ENCODE data around the gene KLC4. TPM values are rescaled to one million over a fixed set of nuclear protein-coding genes. Genes with fewer than 3 reads are reported as not detected.

Gene KLC4
- polyA plus RNA-seq, 2 of the 4 experiments (the other 2 are of a cell fraction) = 8.4 to 9.9 TPM

GRCh38 chr6:43047998-43048397 is 11.4 kb upstream of the KLC4 start:
- Histone ChIP-seq H3K9me3 (no peaks in the 10 kb centered on the region), H3K27ac (no peak overlapping the region), H3K4me1 (peaks cover 9% of the 10 kb centered on the region), H3K4me3 (no peak overlapping the region), H3K4me2 (no peak overlapping the region)
- WGBS (ENCODE audit: missing lambda C conversion rate) = 93% methylated on average over 7 of the region's 7 CpGs
- TF ChIP-seq, protein P1, sequence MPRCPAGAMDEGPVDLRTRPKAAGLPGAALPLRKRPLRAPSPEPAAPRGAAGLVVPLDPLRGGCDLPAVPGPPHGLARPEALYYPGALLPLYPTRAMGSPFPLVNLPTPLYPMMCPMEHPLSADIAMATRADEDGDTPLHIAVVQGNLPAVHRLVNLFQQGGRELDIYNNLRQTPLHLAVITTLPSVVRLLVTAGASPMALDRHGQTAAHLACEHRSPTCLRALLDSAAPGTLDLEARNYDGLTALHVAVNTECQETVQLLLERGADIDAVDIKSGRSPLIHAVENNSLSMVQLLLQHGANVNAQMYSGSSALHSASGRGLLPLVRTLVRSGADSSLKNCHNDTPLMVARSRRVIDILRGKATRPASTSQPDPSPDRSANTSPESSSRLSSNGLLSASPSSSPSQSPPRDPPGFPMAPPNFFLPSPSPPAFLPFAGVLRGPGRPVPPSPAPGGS (IDR thresholded peaks at IDR 0.05) = no peak
- TF ChIP-seq SMC3 (IDR thresholded peaks at IDR 0.05) = no peak
- no peak for ATAC-seq
- ChIA-PET CTCF (no interaction called here), POLR2A (no interaction called here)
- no peak for FAIRE-seq
- DNase-seq (ENCODE audit: low read depth in 1 of 2, low spot score in 1 of 2) = no peak

DNA sequence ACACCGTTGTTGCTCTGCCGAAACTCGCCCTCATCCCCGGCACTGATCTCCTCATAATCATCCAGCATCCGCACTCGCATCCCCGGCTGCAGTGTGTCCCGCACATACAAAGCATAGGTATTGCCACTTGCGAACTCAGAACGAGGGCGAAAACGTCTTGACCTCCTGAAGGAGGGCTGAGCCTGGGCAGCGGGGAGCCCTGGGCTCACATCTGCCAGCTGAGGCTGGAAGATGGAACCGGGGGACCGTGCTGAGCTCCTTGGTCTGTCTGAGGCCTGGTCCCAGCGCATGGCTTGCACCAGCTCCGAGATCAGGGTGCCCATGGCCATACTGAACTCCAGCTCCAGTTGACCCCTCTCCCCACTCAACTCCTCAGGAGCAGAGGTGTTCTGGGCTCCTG is 8.4 kb upstream of the KLC4 start:
- TF ChIP-seq POLR2AphosphoS2 (conservative IDR thresholded peaks at IDR 0.05; ENCODE audit: low read length) (no peak), ZFP36 (IDR thresholded peaks at IDR 0.05; ENCODE audit: borderline replicate concordance, partially characterized antibody) (no peak), HMGXB4 (CRISPR knock-in tag; IDR thresholded peaks at IDR 0.05; ENCODE audit: borderline replicate concordance) (no peak), TP53 (CRISPR knock-in tag; IDR thresholded peaks at IDR 0.05) (no peak), CBX8 (IDR thresholded peaks at IDR 0.05) (no peak), POLR2A (IDR thresholded peaks at IDR 0.05; ENCODE audit: low read length) (no peak), EHF (CRISPR knock-in tag; IDR thresholded peaks at IDR 0.05) (no peak), TFCP2L1 (CRISPR knock-in tag; IDR thresholded peaks at IDR 0.05) (no peak), FOXS1 (CRISPR knock-in tag; IDR thresholded peaks at IDR 0.05) (no peak), RAD21 (conservative IDR thresholded peaks at IDR 0.05 in 1 of 2, IDR thresholded peaks at IDR 0.05 in 1 of 2) (no peak)
- TF ChIP-seq, protein P2, sequence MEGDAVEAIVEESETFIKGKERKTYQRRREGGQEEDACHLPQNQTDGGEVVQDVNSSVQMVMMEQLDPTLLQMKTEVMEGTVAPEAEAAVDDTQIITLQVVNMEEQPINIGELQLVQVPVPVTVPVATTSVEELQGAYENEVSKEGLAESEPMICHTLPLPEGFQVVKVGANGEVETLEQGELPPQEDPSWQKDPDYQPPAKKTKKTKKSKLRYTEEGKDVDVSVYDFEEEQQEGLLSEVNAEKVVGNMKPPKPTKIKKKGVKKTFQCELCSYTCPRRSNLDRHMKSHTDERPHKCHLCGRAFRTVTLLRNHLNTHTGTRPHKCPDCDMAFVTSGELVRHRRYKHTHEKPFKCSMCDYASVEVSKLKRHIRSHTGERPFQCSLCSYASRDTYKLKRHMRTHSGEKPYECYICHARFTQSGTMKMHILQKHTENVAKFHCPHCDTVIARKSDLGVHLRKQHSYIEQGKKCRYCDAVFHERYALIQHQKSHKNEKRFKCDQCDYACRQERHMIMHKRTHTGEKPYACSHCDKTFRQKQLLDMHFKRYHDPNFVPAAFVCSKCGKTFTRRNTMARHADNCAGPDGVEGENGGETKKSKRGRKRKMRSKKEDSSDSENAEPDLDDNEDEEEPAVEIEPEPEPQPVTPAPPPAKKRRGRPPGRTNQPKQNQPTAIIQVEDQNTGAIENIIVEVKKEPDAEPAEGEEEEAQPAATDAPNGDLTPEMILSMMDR (IDR thresholded peaks at IDR 0.05) = no peak
- TF ChIP-seq, protein P3, sequence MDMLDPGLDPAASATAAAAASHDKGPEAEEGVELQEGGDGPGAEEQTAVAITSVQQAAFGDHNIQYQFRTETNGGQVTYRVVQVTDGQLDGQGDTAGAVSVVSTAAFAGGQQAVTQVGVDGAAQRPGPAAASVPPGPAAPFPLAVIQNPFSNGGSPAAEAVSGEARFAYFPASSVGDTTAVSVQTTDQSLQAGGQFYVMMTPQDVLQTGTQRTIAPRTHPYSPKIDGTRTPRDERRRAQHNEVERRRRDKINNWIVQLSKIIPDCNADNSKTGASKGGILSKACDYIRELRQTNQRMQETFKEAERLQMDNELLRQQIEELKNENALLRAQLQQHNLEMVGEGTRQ (IDR thresholded peaks at IDR 0.05) = no peak
- TF ChIP-seq, protein P4, sequence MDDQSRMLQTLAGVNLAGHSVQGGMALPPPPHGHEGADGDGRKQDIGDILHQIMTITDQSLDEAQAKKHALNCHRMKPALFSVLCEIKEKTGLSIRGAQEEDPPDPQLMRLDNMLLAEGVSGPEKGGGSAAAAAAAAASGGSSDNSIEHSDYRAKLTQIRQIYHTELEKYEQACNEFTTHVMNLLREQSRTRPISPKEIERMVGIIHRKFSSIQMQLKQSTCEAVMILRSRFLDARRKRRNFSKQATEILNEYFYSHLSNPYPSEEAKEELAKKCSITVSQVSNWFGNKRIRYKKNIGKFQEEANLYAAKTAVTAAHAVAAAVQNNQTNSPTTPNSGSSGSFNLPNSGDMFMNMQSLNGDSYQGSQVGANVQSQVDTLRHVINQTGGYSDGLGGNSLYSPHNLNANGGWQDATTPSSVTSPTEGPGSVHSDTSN (IDR thresholded peaks at IDR 0.05) = no peak
- H3K4me2 ChIP-seq = no peak overlapping the region
- CTCF ChIA-PET = interaction anchor here (0.7 to 2.4 kb wide), 3 partner anchors 8 to 11 kb away, joined by 3 to 6 read pairs (median 3); partner anchors contain the start of genes KLC4 and MRPL2
- no peak overlapping the region for H3K4me3 ChIP-seq
- DNase-seq (ENCODE audit: low read depth in 1 of 2, low spot score in 1 of 2) = no peak
- no peaks in the 10 kb centered on the region for H3K9me3 ChIP-seq
- H3K27ac ChIP-seq = no peak overlapping the region
- POLR2A ChIA-PET = interaction anchor here (1.1 kb wide), 1 partner anchor 11 kb away, joined by 3 read pairs; no protein-coding TSS in a partner anchor
- no peak for FAIRE-seq
- 97% methylated on average over 9 of the region's 17 CpGs for WGBS (ENCODE audit: missing lambda C conversion rate)
- peaks cover 13% of the 10 kb centered on the region for H3K4me1 ChIP-seq
- ATAC-seq = no peak

DNA sequence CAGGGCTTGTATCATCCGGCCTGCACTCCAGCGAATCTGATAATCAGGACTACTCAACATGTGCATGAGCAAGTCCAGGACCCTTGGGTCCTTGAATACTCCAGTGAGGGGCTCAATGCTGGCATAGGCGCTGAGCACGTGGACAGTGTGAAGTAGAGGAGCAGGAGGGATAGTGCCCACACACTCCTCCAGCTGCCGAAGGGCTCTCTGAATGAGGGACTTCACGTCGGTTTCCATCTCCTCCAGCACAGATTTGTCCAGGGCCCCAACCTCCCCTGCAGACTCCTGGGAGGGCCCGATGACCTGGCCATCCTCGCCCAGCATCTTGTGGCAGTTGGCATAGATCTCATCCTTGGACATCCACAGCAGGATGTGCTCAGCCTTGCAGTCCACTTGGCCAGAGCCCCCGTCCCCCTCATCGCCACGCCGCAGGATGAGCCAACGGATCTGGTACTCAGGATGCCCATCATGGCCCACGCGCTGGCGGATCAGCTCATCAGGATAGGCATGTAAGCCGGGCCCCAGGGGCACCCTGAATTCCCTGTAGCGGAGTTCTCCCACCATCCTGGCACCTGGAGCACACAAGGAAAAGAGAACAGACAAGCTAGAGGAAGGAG is 7.1 kb upstream of the KLC4 start:
- Histone ChIP-seq H3K9me3 (no peaks in the 10 kb centered on the region), H3K4me3 (peak overlapping the region; percentile 94), H3K4me2 (peak overlapping the region; percentile 98), H3K4me1 (peaks cover 13% of the 10 kb centered on the region), H3K27ac (peak overlapping the region; percentile 99 to 100; a peak in 5 of 6 replicates)
- POLR2A ChIA-PET = interaction anchor here (1.1 kb wide), 1 partner anchor 12 kb away, joined by 3 read pairs; no protein-coding TSS in a partner anchor
- CTCF ChIA-PET = interaction anchor here (0.5 kb wide), 1 partner anchor 88 kb away, joined by 3 read pairs; no protein-coding TSS in a partner anchor
- FAIRE-seq (no peak), ATAC-seq (no peak), DNase-seq (ENCODE audit: low read depth in 1 of 2, low spot score in 1 of 2) (no peak)
- 94% methylated on average over 7 of the region's 19 CpGs for WGBS (ENCODE audit: missing lambda C conversion rate)
- TF ChIP-seq HOXB13 (CRISPR knock-in tag; IDR thresholded peaks at IDR 0.05; ENCODE audit: low read depth) = no peak
- TF ChIP-seq KDM1A (IDR thresholded peaks at IDR 0.05; ENCODE audit: low read depth) = no peak

Data from A549 (cell line).